Stimulated activated CD8-positive, alpha-beta memory T cell treated with anti-CD3 and anti-CD28 coated beads, Interleukin-15, amount 100 ng/mL, for 24 hours (primary cell): ENCODE data around the gene DYSF.

ENCODE experiments used
- DNase-seq: peaks from one replicate; pipeline ENCODE4 v3.0.0-alpha.2; 2020; ENCODE audit warnings: low read depth

DYSF gene

GRCh38 chr2:71530211-71530610 is 76.8 kb downstream of the DYSF start:
- no peak for DNase-seq

- no peak for DNase-seq
Measured at GRCh38 chr2:71530641-71531332, 77.4 kb downstream of the DYSF start.

GRCh38 chr2:71531522-71532047 is 78.2 kb downstream of the DYSF start:
- DNase-seq = no peak

GRCh38 chr2:71532327-71532726 is 79.0 kb downstream of the DYSF start:
- DNase-seq = no peak

GRCh38 chr2:71534201-71534600 is 80.8 kb downstream of the DYSF start:
- no peak for DNase-seq

GRCh38 chr2:71534826-71535225 is 81.5 kb downstream of the DYSF start:
- DNase-seq = no peak

- DNase-seq = no peak
Measured at GRCh38 chr2:71535526-71535925, 82.2 kb downstream of the DYSF start.

- no peak for DNase-seq
Measured at GRCh38 chr2:71536226-71536671, 82.9 kb downstream of the DYSF start.

- DNase-seq = no peak
Measured at GRCh38 chr2:71538241-71538640, 84.9 kb downstream of the DYSF start.

GRCh38 chr2:71538656-71539265 is 85.4 kb downstream of the DYSF start:
- no peak for DNase-seq

GRCh38 chr2:71540818-71541217 is 87.5 kb downstream of the DYSF start:
- DNase-seq = no peak

- no peak for DNase-seq
Measured at GRCh38 chr2:71544919-71545571, 91.7 kb downstream of the DYSF start.

- no peak for DNase-seq
Measured at GRCh38 chr2:71545572-71546274, 92.4 kb downstream of the DYSF start.

GRCh38 chr2:71546275-71546638 is 92.9 kb downstream of the DYSF start:
- DNase-seq = no peak

GRCh38 chr2:71546777-71547281 is 93.5 kb downstream of the DYSF start:
- DNase-seq = no peak

GRCh38 chr2:71547616-71548285 is 94.4 kb downstream of the DYSF start:
- no peak for DNase-seq

GRCh38 chr2:71548646-71549425 is 95.5 kb downstream of the DYSF start:
- DNase-seq = peak; percentile 28

GRCh38 chr2:71550801-71551630 is 97.7 kb downstream of the DYSF start:
- no peak for DNase-seq

- no peak for DNase-seq
Measured at GRCh38 chr2:71551631-71551915, 98.2 kb downstream of the DYSF start.

GRCh38 chr2:71552356-71552755 is 99.0 kb downstream of the DYSF start:
- DNase-seq = no peak
